HCT116 (cell line): ENCODE measurements around the gene BCL6. TPM values are rescaled to one million over a fixed set of nuclear protein-coding genes. Genes with fewer than 3 reads are reported as not detected.

Source experiments
- ATAC-seq: fragments of 200-7000 bp; cut with Tn5 transposase; 2 replicates; pipeline ENCODE4 v1.9.1; 2020; ENCODE audit warnings: mild to moderate bottlenecking, moderate library complexity
- BruUV-seq: library from RNA; stranded (reverse); fragments of 400-500 nt; replicated peaks from 2 replicates; lab custom pipeline; 2021; lab: Mats Ljungman, UMichigan
- CTCF ChIA-PET: fragments of 300-600 bp; sonication (Branson Sonifier 250); formaldehyde crosslinking; loops from one replicate; lab custom pipeline; 2021; ENCODE audit warnings: antibody characterized with exemption; lab: Charles Lee
- POLR2A ChIA-PET: fragments of 300-600, 350-600 bp; sonication (Branson Sonifier 250); formaldehyde crosslinking; loops from one replicate; lab custom pipeline; 2021; ENCODE audit warnings: antibody characterized with exemption; lab: Charles Lee
- RAD21 ChIA-PET, 2 experiments: fragments of 300-600 bp; sonication (Branson Sonifier 250); formaldehyde crosslinking; loops; one replicate each; lab custom pipeline; 2023; ENCODE audit warnings: low total read pairs in 2 of 2; ENCODE audit not compliant: uncharacterized antibody in 2 of 2, unreplicated experiment in 2 of 2, low non-redundant PET in 1 of 2; lab: Charles Lee
- DNase-seq: peaks from one replicate; pipeline ENCODE4 v3.0.0-alpha.2; 2010; ENCODE audit warnings: low read depth, low spot score
- H2AFZ ChIP-seq: fragments of 200-600 bp; shearing (Covaris generic), sonication (generic); 2 replicates; pipeline ENCODE4 v1.6.1; 2017; ENCODE audit warnings: low read depth, mixed run types, mixed read lengths, antibody characterized with exemption, low read length; ENCODE audit not compliant: poor library complexity, severe bottlenecking
- H3K27ac ChIP-seq: 2 replicates; pipeline ENCODE4 v1.5.1; 2012; ENCODE audit warnings: low read depth, low read length
- H3K27me3 ChIP-seq: fragments of 200-600 bp; sonication (generic); 2 replicates; pipeline ENCODE4 v1.6.1; 2016; ENCODE audit warnings: mixed run types, low read length, mixed read lengths; ENCODE audit not compliant: insufficient read depth
- H3K36me3 ChIP-seq, 2 experiments: fragments of 200-500 bp in 1 of 2; fragments of 200-600 bp in 1 of 2; sonication (Bioruptor generic) in 1 of 2; sonication (generic) in 1 of 2; 2 replicates each; pipeline versions ENCODE4 v1.5.1 to v1.6.1; 2014 to 2016; ENCODE audit warnings: low read length in 2 of 2, inconsistent platforms in 1 of 2, mixed read lengths in 1 of 2, mixed run types in 1 of 2; ENCODE audit not compliant: insufficient read depth in 2 of 2, control insufficient read depth in 1 of 2
- H3K4me1 ChIP-seq, 2 experiments: fragments of 200-600 bp in 1 of 2; sonication (generic) in 1 of 2; 2 replicates each; pipeline versions ENCODE4 v1.5.1 to v1.6.1; 2012 to 2017; ENCODE audit warnings: low read length in 2 of 2, inconsistent platforms in 1 of 2, mild to moderate bottlenecking in 1 of 2, mixed read lengths in 1 of 2, mixed run types in 1 of 2, moderate library complexity in 1 of 2; ENCODE audit not compliant: insufficient read depth in 2 of 2, control insufficient read depth in 1 of 2
- H3K4me2 ChIP-seq: fragments of 200-600 bp; sonication (generic); 2 replicates; pipeline ENCODE4 v1.6.1; 2017; ENCODE audit warnings: mixed run types, low read length, mixed read lengths
- H3K4me3 ChIP-seq, 2 experiments: fragments of 200-600 bp in 1 of 2; sonication (generic) in 1 of 2; replicated peaks in 1 of 2; 2 replicates each; pipeline ENCODE4 v1.5.1; 2011 to 2016; ENCODE audit warnings: low read length in 2 of 2, control low read depth in 1 of 2, low read depth in 1 of 2, mild to moderate bottlenecking in 1 of 2, mixed read lengths in 1 of 2, mixed run types in 1 of 2
- H3K79me2 ChIP-seq: fragments of 200-600 bp; sonication (generic); 2 replicates; pipeline ENCODE4 v1.6.1; 2017; ENCODE audit warnings: mild to moderate bottlenecking, mixed run types, low read length, moderate library complexity, mixed read lengths; ENCODE audit not compliant: insufficient read depth
- H3K9ac ChIP-seq: fragments of 200-600 bp; sonication (generic); 2 replicates; pipeline ENCODE4 v1.6.1; 2016; ENCODE audit warnings: low read length, mixed read lengths
- H3K9me2 ChIP-seq: fragments of 200-600 bp; sonication (generic), shearing (Covaris generic); 2 replicates; pipeline ENCODE4 v1.6.1; 2017; ENCODE audit warnings: mixed run types, mild to moderate bottlenecking, moderate library complexity; ENCODE audit not compliant: insufficient read depth
- H3K9me3 ChIP-seq, 2 experiments: fragments of 200-500 bp in 1 of 2; fragments of 200-600 bp in 1 of 2; sonication (Bioruptor generic) in 1 of 2; sonication (generic) in 1 of 2; 2 replicates each; pipeline ENCODE4 v1.6.1; 2014 to 2017; ENCODE audit warnings: low read length in 2 of 2, mixed read lengths in 2 of 2, inconsistent platforms in 1 of 2, low read depth in 1 of 2, mild to moderate bottlenecking in 1 of 2, mixed run types in 1 of 2, moderate library complexity in 1 of 2; ENCODE audit not compliant: control insufficient read depth in 1 of 2, insufficient read depth in 1 of 2
- H4K20me1 ChIP-seq: fragments of 200-600 bp; sonication (generic), shearing (Covaris generic); 2 replicates; pipeline ENCODE4 v1.6.1; 2017; ENCODE audit warnings: mixed run types, mild to moderate bottlenecking, moderate library complexity; ENCODE audit not compliant: insufficient read depth
- CBX3 ChIP-seq: IDR thresholded peaks from 2 replicates; pipeline ENCODE4 v1.6.1; 2012; ENCODE audit warnings: low read depth
- CEBPB ChIP-seq: IDR thresholded peaks from 2 replicates; pipeline ENCODE4 v1.6.1; 2012; ENCODE audit warnings: low read depth
- EGR1 ChIP-seq: IDR thresholded peaks from 2 replicates; pipeline ENCODE4 v1.6.1; 2012; ENCODE audit warnings: low read depth
- ELF1 ChIP-seq: IDR thresholded peaks from 2 replicates; pipeline ENCODE4 v1.6.1; 2012; ENCODE audit warnings: low read depth, borderline replicate concordance
- EZH2 ChIP-seq: fragments of 200-600 bp; sonication (generic); IDR thresholded peaks from 2 replicates; pipeline ENCODE4 v1.6.1; 2017; ENCODE audit warnings: antibody characterized with exemption, mixed run types
- EZH2phosphoT487 ChIP-seq: fragments of 200-600 bp; IDR thresholded peaks from 2 replicates; pipeline ENCODE4 v1.6.1; 2018; ENCODE audit warnings: antibody characterized with exemption, borderline replicate concordance
- JUND ChIP-seq: IDR thresholded peaks from 2 replicates; pipeline ENCODE4 v1.6.1; 2012
- MAX ChIP-seq: IDR thresholded peaks from 2 replicates; pipeline ENCODE4 v1.6.1; 2012
- POLR2A ChIP-seq: IDR thresholded peaks from 2 replicates; pipeline ENCODE4 v1.7.0; 2011; ENCODE audit warnings: borderline replicate concordance; ENCODE audit not compliant: insufficient read depth, insufficient read length; ENCODE audit errors: extremely low read depth
- RAD21 ChIP-seq: IDR thresholded peaks from 2 replicates; pipeline ENCODE4 v1.6.1; 2012; ENCODE audit warnings: low read depth, mild to moderate bottlenecking
- SIN3A ChIP-seq: IDR thresholded peaks from 2 replicates; pipeline ENCODE4 v1.6.1; 2012; ENCODE audit warnings: low read depth
- SP1 ChIP-seq: IDR thresholded peaks from 2 replicates; pipeline ENCODE4 v1.6.1; 2012; ENCODE audit warnings: low read depth
- SRF ChIP-seq: IDR thresholded peaks from 2 replicates; pipeline ENCODE4 v1.6.1; 2012; ENCODE audit warnings: low read depth
- YY1 ChIP-seq: IDR thresholded peaks from 2 replicates; pipeline ENCODE4 v1.6.1; 2011; ENCODE audit warnings: low read length, low read depth, moderate library complexity, mild to moderate bottlenecking; ENCODE audit not compliant: insufficient replicate concordance; ENCODE audit errors: extremely low read depth
- ZFX ChIP-seq: fragments of 450-650 bp; IDR thresholded peaks from 2 replicates; pipeline ENCODE4 v1.6.1; 2017
- ZNF274 ChIP-seq: fragments of 200-500 bp; sonication (Bioruptor generic); IDR thresholded peaks from 2 replicates; pipeline ENCODE4 v1.6.1; 2014; ENCODE audit warnings: mild to moderate bottlenecking, low read depth, low read length, inconsistent platforms
- intact Hi-C: fragments of 100-400 bp; cut with micrococcal nuclease; formaldehyde crosslinking; loops from 2 replicates; pipeline ENCODE4 v1.10.0; 2022
- total RNA-seq: library from RNA; stranded (reverse); gene quantifications from one replicate; pipeline ENCODE4 v1.2.1, GENCODE V29; 2021; ENCODE audit not compliant: unreplicated experiment
- TF ChIP-seq, protein P1 (sequence below), 3 experiments: fragments of 200-600 bp in 1 of 3; sonication (generic) in 1 of 3; IDR thresholded peaks in 2 of 3; conservative IDR thresholded peaks in 1 of 3; 2 replicates each; pipeline ENCODE4 v1.5.1; 2012 to 2017; ENCODE audit warnings: low read depth in 2 of 3, low read length in 2 of 3, antibody characterized with exemption in 1 of 3, borderline replicate concordance in 1 of 3, control low read depth in 1 of 3, mild to moderate bottlenecking in 1 of 3, mixed read lengths in 1 of 3, mixed run types in 1 of 3, moderate library complexity in 1 of 3; ENCODE audit not compliant: insufficient read depth in 1 of 3
- TF ChIP-seq, protein P2 (sequence below): IDR thresholded peaks from 2 replicates; pipeline ENCODE4 v1.6.1; 2012; ENCODE audit warnings: low read depth

The BCL6 gene
- total RNA-seq, 1 experiment from 2014 or later = 17.5 TPM

DNA sequence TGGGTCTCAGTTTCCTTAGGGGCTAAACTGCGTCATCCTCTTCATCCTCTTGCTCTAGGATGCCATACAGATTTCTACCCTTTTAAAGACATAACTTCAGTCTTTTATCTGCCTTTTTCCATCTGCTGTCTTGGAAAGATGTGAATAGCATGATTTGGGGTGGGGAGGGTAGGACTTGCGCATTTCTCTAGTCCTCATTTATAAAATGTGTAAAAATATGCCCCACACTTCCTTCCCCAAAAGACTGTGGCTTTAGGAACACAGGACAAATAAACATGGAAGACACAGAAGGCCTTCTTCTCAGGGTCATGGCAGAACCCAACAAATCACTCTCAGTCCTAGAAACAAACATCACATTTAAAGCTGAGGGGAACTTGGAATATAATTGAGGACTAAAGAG is 48.4 kb upstream of the BCL6 start:
- H3K9ac ChIP-seq = no peak overlapping the region
- no peaks in the 10 kb centered on the region for H4K20me1 ChIP-seq
- no peaks in the 10 kb centered on the region for H3K9me2 ChIP-seq
- H3K27ac ChIP-seq = no peak overlapping the region
- CTCF ChIA-PET = no interaction called here
- H3K4me1 ChIP-seq = no peaks in the 10 kb centered on the region
- POLR2A ChIA-PET = no interaction called here
- no peak for ATAC-seq
- no peak for TF ChIP-seq ZFX
- TF ChIP-seq, protein P1, sequence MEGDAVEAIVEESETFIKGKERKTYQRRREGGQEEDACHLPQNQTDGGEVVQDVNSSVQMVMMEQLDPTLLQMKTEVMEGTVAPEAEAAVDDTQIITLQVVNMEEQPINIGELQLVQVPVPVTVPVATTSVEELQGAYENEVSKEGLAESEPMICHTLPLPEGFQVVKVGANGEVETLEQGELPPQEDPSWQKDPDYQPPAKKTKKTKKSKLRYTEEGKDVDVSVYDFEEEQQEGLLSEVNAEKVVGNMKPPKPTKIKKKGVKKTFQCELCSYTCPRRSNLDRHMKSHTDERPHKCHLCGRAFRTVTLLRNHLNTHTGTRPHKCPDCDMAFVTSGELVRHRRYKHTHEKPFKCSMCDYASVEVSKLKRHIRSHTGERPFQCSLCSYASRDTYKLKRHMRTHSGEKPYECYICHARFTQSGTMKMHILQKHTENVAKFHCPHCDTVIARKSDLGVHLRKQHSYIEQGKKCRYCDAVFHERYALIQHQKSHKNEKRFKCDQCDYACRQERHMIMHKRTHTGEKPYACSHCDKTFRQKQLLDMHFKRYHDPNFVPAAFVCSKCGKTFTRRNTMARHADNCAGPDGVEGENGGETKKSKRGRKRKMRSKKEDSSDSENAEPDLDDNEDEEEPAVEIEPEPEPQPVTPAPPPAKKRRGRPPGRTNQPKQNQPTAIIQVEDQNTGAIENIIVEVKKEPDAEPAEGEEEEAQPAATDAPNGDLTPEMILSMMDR (IDR thresholded peaks at IDR 0.05 in 2 of 3, conservative IDR thresholded peaks at IDR 0.05 in 1 of 3; ENCODE audit: borderline replicate concordance in 1 of 3, insufficient read depth in 1 of 3, low read depth in 2 of 3, low read length in 2 of 3) = no peak
- TF ChIP-seq CBX3 = no peak
- TF ChIP-seq RAD21 = no peak
- TF ChIP-seq ZNF274 = no peak
- TF ChIP-seq JUND = no peak
- TF ChIP-seq SIN3A = no peak
- no peak for TF ChIP-seq POLR2A
- no peak for TF ChIP-seq EZH2
- TF ChIP-seq SP1 = no peak
- TF ChIP-seq, protein P2, sequence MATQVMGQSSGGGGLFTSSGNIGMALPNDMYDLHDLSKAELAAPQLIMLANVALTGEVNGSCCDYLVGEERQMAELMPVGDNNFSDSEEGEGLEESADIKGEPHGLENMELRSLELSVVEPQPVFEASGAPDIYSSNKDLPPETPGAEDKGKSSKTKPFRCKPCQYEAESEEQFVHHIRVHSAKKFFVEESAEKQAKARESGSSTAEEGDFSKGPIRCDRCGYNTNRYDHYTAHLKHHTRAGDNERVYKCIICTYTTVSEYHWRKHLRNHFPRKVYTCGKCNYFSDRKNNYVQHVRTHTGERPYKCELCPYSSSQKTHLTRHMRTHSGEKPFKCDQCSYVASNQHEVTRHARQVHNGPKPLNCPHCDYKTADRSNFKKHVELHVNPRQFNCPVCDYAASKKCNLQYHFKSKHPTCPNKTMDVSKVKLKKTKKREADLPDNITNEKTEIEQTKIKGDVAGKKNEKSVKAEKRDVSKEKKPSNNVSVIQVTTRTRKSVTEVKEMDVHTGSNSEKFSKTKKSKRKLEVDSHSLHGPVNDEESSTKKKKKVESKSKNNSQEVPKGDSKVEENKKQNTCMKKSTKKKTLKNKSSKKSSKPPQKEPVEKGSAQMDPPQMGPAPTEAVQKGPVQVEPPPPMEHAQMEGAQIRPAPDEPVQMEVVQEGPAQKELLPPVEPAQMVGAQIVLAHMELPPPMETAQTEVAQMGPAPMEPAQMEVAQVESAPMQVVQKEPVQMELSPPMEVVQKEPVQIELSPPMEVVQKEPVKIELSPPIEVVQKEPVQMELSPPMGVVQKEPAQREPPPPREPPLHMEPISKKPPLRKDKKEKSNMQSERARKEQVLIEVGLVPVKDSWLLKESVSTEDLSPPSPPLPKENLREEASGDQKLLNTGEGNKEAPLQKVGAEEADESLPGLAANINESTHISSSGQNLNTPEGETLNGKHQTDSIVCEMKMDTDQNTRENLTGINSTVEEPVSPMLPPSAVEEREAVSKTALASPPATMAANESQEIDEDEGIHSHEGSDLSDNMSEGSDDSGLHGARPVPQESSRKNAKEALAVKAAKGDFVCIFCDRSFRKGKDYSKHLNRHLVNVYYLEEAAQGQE = no peak
- no peak for TF ChIP-seq CEBPB
- TF ChIP-seq EGR1 = no peak
- no peak for TF ChIP-seq YY1
- no peak for TF ChIP-seq MAX
- no peak for TF ChIP-seq ELF1
- TF ChIP-seq SRF = no peak
- TF ChIP-seq EZH2phosphoT487 = no peak
- no peaks in the 10 kb centered on the region for H3K9me3 ChIP-seq
- no peak overlapping the region for H2AFZ ChIP-seq
- no peak overlapping the region for H3K4me2 ChIP-seq
- BruUV-seq = no TSS peak
- intact Hi-C loops = no loop called here
- no peak overlapping the region for H3K4me3 ChIP-seq
- no peaks in the 10 kb centered on the region for H3K36me3 ChIP-seq
- DNase-seq = no peak
- RAD21 ChIA-PET = no interaction called here
- H3K27me3 ChIP-seq = no peaks in the 10 kb centered on the region
- H3K79me2 ChIP-seq = no peaks in the 10 kb centered on the region
